Activated CD8-positive, alpha-beta T cell treated with anti-CD3 and anti-CD28 coated beads for 36 hours (primary cell): ENCODE measurements around the gene SLC9A9. TPM values are rescaled to one million over a fixed set of nuclear protein-coding genes. Genes with fewer than 3 reads are reported as not detected.

ENCODE experiments used
- ATAC-seq: fragments of 200-7000 bp; cut with Tn5 transposase; one replicate; pipeline ENCODE4 v1.10.0; 2021; ENCODE audit warnings: mild to moderate bottlenecking, moderate library complexity
- CTCF ChIA-PET: fragments of 350-600 bp; sonication (Branson Sonifier 250); formaldehyde crosslinking; loops from one replicate; lab custom pipeline; 2021; ENCODE audit warnings: antibody characterized with exemption; lab: Charles Lee
- POLR2A ChIA-PET: fragments of 350-600 bp; sonication (Branson Sonifier 250); formaldehyde crosslinking; loops from one replicate; lab custom pipeline; 2021; ENCODE audit warnings: antibody characterized with exemption; lab: Charles Lee
- DNase-seq: peaks from one replicate; pipeline ENCODE4 v3.0.0-alpha.2; 2020
- H3K27ac Mint-ChIP-seq: one replicate; pipeline ENCODE4 v1.8.0; 2021; ENCODE audit warnings: mild to moderate bottlenecking, mixed read lengths
- H3K27me3 Mint-ChIP-seq: one replicate; pipeline ENCODE4 v1.8.0; 2021; ENCODE audit warnings: mixed read lengths
- H3K36me3 Mint-ChIP-seq: one replicate; pipeline ENCODE4 v1.8.0; 2021; ENCODE audit warnings: low read depth, mixed read lengths
- H3K4me1 Mint-ChIP-seq: one replicate; pipeline ENCODE4 v1.8.0; 2021; ENCODE audit warnings: low read depth, mixed read lengths
- H3K4me3 Mint-ChIP-seq: one replicate; pipeline ENCODE4 v1.8.0; 2021; ENCODE audit warnings: mild to moderate bottlenecking, moderate library complexity, mixed read lengths
- H3K9me3 Mint-ChIP-seq: one replicate; pipeline ENCODE4 v1.8.0; 2021; ENCODE audit warnings: mixed read lengths
- CTCF ChIP-seq: fragments of 200-600 bp; IDR thresholded peaks from one replicate; pipeline ENCODE4 v1.8.0; 2022; ENCODE audit warnings: antibody characterized with exemption, mild to moderate bottlenecking
- intact Hi-C: fragments of 100-400 bp; cut with micrococcal nuclease; formaldehyde crosslinking; loops from one replicate; pipeline ENCODE4 v1.10.0; 2022
- total RNA-seq, 2 experiments: library from RNA; stranded (reverse); gene quantifications; one replicate each; pipeline ENCODE4 v1.2.3, GENCODE V29; 2021

Gene SLC9A9
- total RNA-seq, 2 experiments from 2014 or later, result 1.9 to 2.2 TPM

GRCh38 chr3:143506190-143506589, 342.1 kb downstream of the SLC9A9 start:
- TF ChIP-seq CTCF, result no peak
- no peak overlapping the region for H3K4me3 Mint-ChIP-seq
- no peaks in the 10 kb centered on the region for H3K9me3 Mint-ChIP-seq
- H3K4me1 Mint-ChIP-seq, result peaks cover 4% of the 10 kb centered on the region
- ATAC-seq (no peak), DNase-seq (no peak)
- H3K27me3 Mint-ChIP-seq, result no peaks in the 10 kb centered on the region
- intact Hi-C loops, result no loop called here
- CTCF ChIA-PET, result interaction anchor here (1.7 kb wide), 1 partner anchor 28 kb away, joined by 3 read pairs; no protein-coding TSS in a partner anchor
- H3K36me3 Mint-ChIP-seq, result no peaks in the 10 kb centered on the region
- no peak overlapping the region for H3K27ac Mint-ChIP-seq
- POLR2A ChIA-PET, result no interaction called here

DNA sequence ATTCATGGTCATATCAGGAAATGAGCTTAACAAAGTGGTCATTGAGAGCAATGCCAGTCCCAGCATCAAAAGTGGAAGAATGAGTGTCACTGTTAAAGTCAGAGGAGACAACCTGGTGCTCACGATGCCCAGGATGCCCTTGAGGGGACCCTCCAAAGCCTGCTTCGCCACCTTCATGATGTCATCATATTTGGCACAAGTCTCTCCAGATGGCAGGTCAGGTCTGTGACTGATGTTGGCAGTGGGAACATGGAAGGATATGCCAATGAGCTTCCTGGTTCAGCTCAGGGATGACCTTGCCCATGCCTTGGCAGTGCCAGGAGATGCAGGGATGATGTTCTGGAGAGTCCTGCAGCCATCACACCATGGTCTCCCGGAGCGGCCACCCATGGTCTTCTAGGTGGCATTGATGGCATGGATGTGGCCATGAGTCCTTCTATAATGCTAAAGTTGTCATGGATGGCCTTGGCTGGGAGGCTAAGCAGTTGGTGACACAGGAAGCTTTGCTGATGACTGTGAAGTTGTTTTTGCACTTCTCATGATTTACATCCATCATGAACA, 344.9 kb downstream of the SLC9A9 start:
- Mint-ChIP-seq H3K27me3 (no peaks in the 10 kb centered on the region), H3K36me3 (no peaks in the 10 kb centered on the region), H3K27ac (no peak overlapping the region), H3K4me1 (no peaks in the 10 kb centered on the region), H3K9me3 (no peaks in the 10 kb centered on the region), H3K4me3 (no peak overlapping the region)
- no peak for TF ChIP-seq CTCF
- CTCF ChIA-PET, result interaction anchor here (1.4 kb wide), 1 partner anchor 26 kb away, joined by 3 read pairs; no protein-coding TSS in a partner anchor
- ATAC-seq (no peak), DNase-seq (no peak)
- POLR2A ChIA-PET, result no interaction called here
- intact Hi-C loops, result no loop called here

- ChIA-PET POLR2A (no interaction called here), CTCF (no interaction called here)
- Mint-ChIP-seq H3K4me1 (no peaks in the 10 kb centered on the region), H3K9me3 (no peaks in the 10 kb centered on the region), H3K36me3 (no peaks in the 10 kb centered on the region), H3K4me3 (no peak overlapping the region), H3K27ac (no peak overlapping the region), H3K27me3 (no peaks in the 10 kb centered on the region)
- TF ChIP-seq CTCF, result no peak
- no peak for ATAC-seq
- intact Hi-C loops, result no loop called here
- no peak for DNase-seq
Measured at GRCh38 chr3:143502081-143502480, 346.2 kb downstream of the SLC9A9 start.

- no peak for TF ChIP-seq CTCF
- H3K36me3 Mint-ChIP-seq, result no peaks in the 10 kb centered on the region
- ChIA-PET CTCF (no interaction called here), POLR2A (no interaction called here)
- H3K27ac Mint-ChIP-seq, result no peak overlapping the region
- intact Hi-C loops, result no loop called here
- H3K9me3 Mint-ChIP-seq, result no peaks in the 10 kb centered on the region
- no peaks in the 10 kb centered on the region for H3K4me1 Mint-ChIP-seq
- DNase-seq (no peak), ATAC-seq (no peak)
- no peak overlapping the region for H3K4me3 Mint-ChIP-seq
- no peaks in the 10 kb centered on the region for H3K27me3 Mint-ChIP-seq
Measured at GRCh38 chr3:143497382-143497781, 350.9 kb downstream of the SLC9A9 start.

- Mint-ChIP-seq H3K27me3 (no peaks in the 10 kb centered on the region), H3K9me3 (no peaks in the 10 kb centered on the region), H3K27ac (no peak overlapping the region), H3K36me3 (no peaks in the 10 kb centered on the region), H3K4me3 (no peak overlapping the region), H3K4me1 (no peaks in the 10 kb centered on the region)
- intact Hi-C loops, result no loop called here
- TF ChIP-seq CTCF, result no peak
- ChIA-PET POLR2A (no interaction called here), CTCF (interaction anchor here (0.5 kb wide), 1 partner anchor 1672 kb away, joined by 3 read pairs; no protein-coding TSS in a partner anchor)
- ATAC-seq (no peak), DNase-seq (no peak)
Measured at GRCh38 chr3:143496191-143496590, 352.1 kb downstream of the SLC9A9 start.
